NB4 (cell line): ENCODE data around the gene MRPS33.
A peak's percentile ranks its signal among the peaks of the same experiment; 100 is the strongest.

Source experiments
- DNase-seq: peaks from one replicate; pipeline ENCODE4 v3.0.0; 2010; ENCODE audit warnings: low read depth
- H3K4me3 ChIP-seq: one replicate; pipeline ENCODE4 v1.5.1; 2011; ENCODE audit warnings: mild to moderate bottlenecking, low read depth, low read length, moderate library complexity
- MYC ChIP-seq: IDR thresholded peaks from 2 replicates; pipeline ENCODE4 v1.6.1; 2011; ENCODE audit warnings: low read depth, low read length
- POLR2A ChIP-seq: IDR thresholded peaks from 2 replicates; pipeline ENCODE4 v1.6.1; 2011; ENCODE audit warnings: mild to moderate bottlenecking; ENCODE audit not compliant: insufficient read length; ENCODE audit errors: extremely low read depth
- TF ChIP-seq, protein P1 (sequence below): IDR thresholded peaks from 2 replicates; pipeline ENCODE4 v1.6.1; 2011; ENCODE audit warnings: low read depth, low read length
- TF ChIP-seq, protein P2 (sequence below): IDR thresholded peaks from one replicate; pipeline ENCODE4 v1.5.1; 2012; ENCODE audit warnings: low read depth, low read length

Gene MRPS33

DNA sequence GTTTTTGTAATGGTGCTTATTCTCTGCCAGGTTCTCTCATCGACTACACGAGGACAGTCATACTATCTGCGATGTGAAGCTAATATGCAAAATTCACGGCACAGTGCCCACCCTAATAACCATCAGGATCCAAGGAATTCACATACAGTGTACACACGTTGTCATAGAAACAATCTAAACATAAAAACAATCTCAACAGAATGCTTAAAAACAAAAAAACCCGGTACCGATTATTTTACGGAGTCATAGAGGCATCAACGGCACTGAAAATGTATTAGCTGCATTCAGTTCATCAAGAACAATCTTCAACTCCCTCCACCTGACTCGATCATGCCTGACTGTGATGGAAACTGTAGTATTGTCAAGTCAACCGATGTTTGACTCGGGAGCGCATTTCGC lies 628 bp downstream of the MRPS33 start:
- no peak for DNase-seq
- H3K4me3 ChIP-seq, result peak overlapping the region; percentile 83
- TF ChIP-seq POLR2A (no peak), MYC (no peak)
- TF ChIP-seq, protein P1, sequence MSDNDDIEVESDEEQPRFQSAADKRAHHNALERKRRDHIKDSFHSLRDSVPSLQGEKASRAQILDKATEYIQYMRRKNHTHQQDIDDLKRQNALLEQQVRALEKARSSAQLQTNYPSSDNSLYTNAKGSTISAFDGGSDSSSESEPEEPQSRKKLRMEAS, result no peak
- TF ChIP-seq, protein P2, sequence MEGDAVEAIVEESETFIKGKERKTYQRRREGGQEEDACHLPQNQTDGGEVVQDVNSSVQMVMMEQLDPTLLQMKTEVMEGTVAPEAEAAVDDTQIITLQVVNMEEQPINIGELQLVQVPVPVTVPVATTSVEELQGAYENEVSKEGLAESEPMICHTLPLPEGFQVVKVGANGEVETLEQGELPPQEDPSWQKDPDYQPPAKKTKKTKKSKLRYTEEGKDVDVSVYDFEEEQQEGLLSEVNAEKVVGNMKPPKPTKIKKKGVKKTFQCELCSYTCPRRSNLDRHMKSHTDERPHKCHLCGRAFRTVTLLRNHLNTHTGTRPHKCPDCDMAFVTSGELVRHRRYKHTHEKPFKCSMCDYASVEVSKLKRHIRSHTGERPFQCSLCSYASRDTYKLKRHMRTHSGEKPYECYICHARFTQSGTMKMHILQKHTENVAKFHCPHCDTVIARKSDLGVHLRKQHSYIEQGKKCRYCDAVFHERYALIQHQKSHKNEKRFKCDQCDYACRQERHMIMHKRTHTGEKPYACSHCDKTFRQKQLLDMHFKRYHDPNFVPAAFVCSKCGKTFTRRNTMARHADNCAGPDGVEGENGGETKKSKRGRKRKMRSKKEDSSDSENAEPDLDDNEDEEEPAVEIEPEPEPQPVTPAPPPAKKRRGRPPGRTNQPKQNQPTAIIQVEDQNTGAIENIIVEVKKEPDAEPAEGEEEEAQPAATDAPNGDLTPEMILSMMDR, result no peak

DNA sequence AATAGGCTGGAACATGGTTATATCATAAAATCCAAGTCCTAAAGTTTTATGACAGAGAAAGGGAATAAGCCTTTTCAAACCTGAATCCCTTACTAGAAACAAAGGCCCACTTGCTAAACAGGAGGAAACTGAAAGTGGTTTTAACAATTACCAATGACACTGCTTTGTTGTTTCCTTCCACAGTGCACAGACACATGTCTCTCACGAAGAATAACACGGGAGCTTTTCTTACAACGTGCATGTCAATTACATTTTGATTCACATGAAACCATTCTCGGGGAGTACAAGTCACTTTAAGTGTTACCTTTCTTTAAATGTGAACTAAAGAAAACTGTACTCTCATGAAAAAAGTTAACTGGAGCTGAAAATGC lies 1.4 kb downstream of the MRPS33 start:
- peak overlapping the region; percentile 83 for H3K4me3 ChIP-seq
- TF ChIP-seq, protein P1, result no peak
- TF ChIP-seq, protein P2, result no peak
- TF ChIP-seq MYC (no peak), POLR2A (no peak)
- no peak for DNase-seq

GRCh38 chr7:141012696-141013344 lies 1.9 kb downstream of the MRPS33 start:
- no peak for TF ChIP-seq MYC
- TF ChIP-seq, protein P1, result no peak
- TF ChIP-seq, protein P2, result no peak
- TF ChIP-seq POLR2A, result no peak
- no peak for DNase-seq
- H3K4me3 ChIP-seq, result peak overlapping the region; percentile 3

- H3K4me3 ChIP-seq, result no peak overlapping the region
- peak; percentile 79 for DNase-seq
- TF ChIP-seq POLR2A, result no peak
- TF ChIP-seq, protein P2, result peak; percentile 68
Measured at GRCh38 chr7:141012044-141012685, 2.6 kb downstream of the MRPS33 start.

DNA sequence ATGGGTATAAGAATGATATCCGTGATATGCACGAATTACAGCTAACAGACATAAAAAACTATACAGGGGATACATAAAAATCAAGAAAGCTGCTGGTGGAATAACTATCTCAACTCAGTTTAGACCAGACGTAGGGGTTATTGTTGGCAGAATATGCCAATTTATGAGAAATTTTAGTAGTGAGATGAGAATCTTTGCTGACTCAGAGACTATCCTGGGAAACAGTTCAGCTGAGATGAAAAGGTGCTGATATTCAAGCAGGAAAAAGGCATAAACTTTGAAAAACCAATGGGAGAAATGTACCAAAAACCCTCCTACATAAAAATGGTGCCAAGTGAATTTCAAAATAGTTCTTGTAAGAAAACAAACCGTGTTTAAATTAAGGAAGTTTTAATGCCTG lies 3.3 kb downstream of the MRPS33 start:
- DNase-seq, result no peak
- TF ChIP-seq POLR2A (no peak), MYC (no peak)
- TF ChIP-seq, protein P2, result no peak
- TF ChIP-seq, protein P1, result no peak
- H3K4me3 ChIP-seq, result no peak overlapping the region
